Loucy (cell line): ENCODE results near the gene HSDL1.

Source experiments
- H2AFZ ChIP-seq: fragments of 200-600 bp; sonication (generic); 2 replicates; pipeline ENCODE4 v1.6.0; 2016; ENCODE audit warnings: antibody characterized with exemption, mild to moderate bottlenecking, low read length, moderate library complexity
- H3F3A ChIP-seq: fragments of 200-600 bp; 2 replicates; pipeline ENCODE4 v1.6.0; 2016; ENCODE audit warnings: antibody characterized with exemption, low read depth, mild to moderate bottlenecking
- H3K27me3 ChIP-seq: fragments of 200-600 bp; sonication (generic); 2 replicates; pipeline ENCODE4 v1.6.1; 2014; ENCODE audit warnings: low read length, mild to moderate bottlenecking; ENCODE audit not compliant: insufficient read depth, poor library complexity, severe bottlenecking
- H3K36me3 ChIP-seq: fragments of 200-600 bp; sonication (generic); 2 replicates; pipeline ENCODE4 v1.6.1; 2016; ENCODE audit warnings: low read length; ENCODE audit not compliant: insufficient read depth
- H3K4me1 ChIP-seq: fragments of 200-600 bp; sonication (generic); 2 replicates; pipeline ENCODE4 v1.5.1; 2014; ENCODE audit warnings: low read length, mild to moderate bottlenecking; ENCODE audit not compliant: insufficient read depth, poor library complexity, severe bottlenecking
- H3K4me2 ChIP-seq: fragments of 200-600 bp; sonication (generic); 2 replicates; pipeline ENCODE4 v1.6.0; 2014; ENCODE audit warnings: antibody characterized with exemption, low read length, low read depth, mild to moderate bottlenecking; ENCODE audit not compliant: poor library complexity, severe bottlenecking
- H3K4me3 ChIP-seq: fragments of 200-600 bp; sonication (generic); 2 replicates; pipeline ENCODE4 v1.5.1; 2014; ENCODE audit warnings: low read length, mild to moderate bottlenecking, mixed read lengths; ENCODE audit not compliant: poor library complexity, severe bottlenecking
- H3K79me2 ChIP-seq: fragments of 200-600 bp; sonication (generic); 2 replicates; pipeline ENCODE4 v1.6.1; 2014; ENCODE audit warnings: low read length; ENCODE audit not compliant: insufficient read depth
- H3K9ac ChIP-seq: fragments of 200-600 bp; sonication (generic); 2 replicates; pipeline ENCODE4 v1.6.0; 2014; ENCODE audit warnings: mild to moderate bottlenecking, low read depth, low read length, moderate library complexity; ENCODE audit not compliant: poor library complexity, severe bottlenecking
- H3K9me2 ChIP-seq: fragments of 200-600 bp; sonication (generic); replicated peaks from 2 replicates; pipeline ENCODE4 v1.6.1; 2016; ENCODE audit warnings: low read depth, low read length, mixed read lengths
- H3K9me3 ChIP-seq: fragments of 200-600 bp; sonication (generic); 2 replicates; pipeline ENCODE4 v1.6.1; 2014; ENCODE audit warnings: mild to moderate bottlenecking, antibody characterized with exemption, low read length, low read depth; ENCODE audit not compliant: insufficient read depth
- H4K20me1 ChIP-seq: fragments of 200-600 bp; sonication (generic); 2 replicates; pipeline ENCODE4 v1.6.0; 2014; ENCODE audit warnings: antibody characterized with exemption, low read length, mild to moderate bottlenecking; ENCODE audit not compliant: insufficient read depth, poor library complexity, severe bottlenecking
- CTCF ChIP-seq: fragments of 200-600 bp; sonication (generic); conservative IDR thresholded peaks from 2 replicates; pipeline ENCODE4 v1.5.1; 2014; ENCODE audit warnings: mild to moderate bottlenecking, antibody characterized with exemption, low read length
- EZH2phosphoT487 ChIP-seq: fragments of 200-600 bp; IDR thresholded peaks from 2 replicates; pipeline ENCODE4 v1.6.1; 2018; ENCODE audit warnings: antibody characterized with exemption, mild to moderate bottlenecking, moderate library complexity, borderline replicate concordance

The HSDL1 gene

GRCh38 chr16:84182680-84183571 lies 37.9 kb upstream of the HSDL1 start:
- peaks cover 46% of the 10 kb centered on the region for H3K79me2 ChIP-seq
- H3K9ac ChIP-seq = no peak overlapping the region
- no peak overlapping the region for H2AFZ ChIP-seq
- H3K4me2 ChIP-seq = peak overlapping the region; percentile 88
- peaks cover 12% of the 10 kb centered on the region for H3K4me1 ChIP-seq
- H3K9me3 ChIP-seq = no peaks in the 10 kb centered on the region
- no peaks in the 10 kb centered on the region for H3F3A ChIP-seq
- no peaks in the 10 kb centered on the region for H3K27me3 ChIP-seq
- no peak overlapping the region for H3K4me3 ChIP-seq
- H3K36me3 ChIP-seq = peaks cover 29% of the 10 kb centered on the region; the same call in 1 of the 2 replicates
- H4K20me1 ChIP-seq = peaks cover 14% of the 10 kb centered on the region
- no peaks in the 10 kb centered on the region for H3K9me2 ChIP-seq
- TF ChIP-seq CTCF (no peak), EZH2phosphoT487 (no peak)

DNA sequence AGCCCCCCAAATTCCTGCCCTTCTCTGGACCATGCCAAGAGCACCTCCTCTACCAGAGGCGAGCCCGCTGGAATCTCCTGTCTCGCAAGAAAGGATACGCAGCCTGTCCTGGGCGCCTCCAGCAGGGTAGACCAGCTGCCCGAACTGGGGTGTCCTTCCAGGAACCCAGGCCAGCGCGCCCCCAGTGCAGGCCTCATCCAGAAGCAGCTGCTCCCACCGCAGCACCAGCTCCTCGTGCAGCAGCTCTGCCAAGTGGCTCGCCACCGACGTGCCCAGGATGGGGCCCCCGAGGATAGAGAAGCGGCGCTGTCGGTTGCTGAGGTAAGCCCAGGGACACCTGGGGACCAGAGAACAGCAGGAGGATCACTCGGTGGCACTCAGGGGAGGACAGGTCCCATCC lies 37.1 kb upstream of the HSDL1 start:
- H3K4me1 ChIP-seq = peaks cover 12% of the 10 kb centered on the region
- H3K9me2 ChIP-seq = no peaks in the 10 kb centered on the region
- H3F3A ChIP-seq = no peaks in the 10 kb centered on the region
- H3K4me3 ChIP-seq = no peak overlapping the region
- H3K36me3 ChIP-seq = peaks cover 30% of the 10 kb centered on the region; the same call in 1 of the 2 replicates
- TF ChIP-seq CTCF = no peak
- TF ChIP-seq EZH2phosphoT487 = no peak
- no peak overlapping the region for H2AFZ ChIP-seq
- H4K20me1 ChIP-seq = peaks cover 14% of the 10 kb centered on the region
- H3K9ac ChIP-seq = no peak overlapping the region
- no peaks in the 10 kb centered on the region for H3K9me3 ChIP-seq
- H3K27me3 ChIP-seq = no peaks in the 10 kb centered on the region
- H3K79me2 ChIP-seq = peaks cover 46% of the 10 kb centered on the region
- no peak overlapping the region for H3K4me2 ChIP-seq

GRCh38 chr16:84181144-84181915 lies 36.4 kb upstream of the HSDL1 start:
- no peak overlapping the region for H3K4me2 ChIP-seq
- H3K9me2 ChIP-seq = no peaks in the 10 kb centered on the region
- H3K9ac ChIP-seq = no peak overlapping the region
- H3K36me3 ChIP-seq = peaks cover 30% of the 10 kb centered on the region; the same call in 1 of the 2 replicates
- H3F3A ChIP-seq = no peaks in the 10 kb centered on the region
- H2AFZ ChIP-seq = no peak overlapping the region
- no peaks in the 10 kb centered on the region for H3K27me3 ChIP-seq
- TF ChIP-seq EZH2phosphoT487 (no peak), CTCF (no peak)
- peaks cover 14% of the 10 kb centered on the region for H4K20me1 ChIP-seq
- H3K79me2 ChIP-seq = peaks cover 41% of the 10 kb centered on the region
- no peaks in the 10 kb centered on the region for H3K9me3 ChIP-seq
- H3K4me3 ChIP-seq = no peak overlapping the region
- H3K4me1 ChIP-seq = peaks cover 12% of the 10 kb centered on the region
